OCI-LY1 (cell line): Measurements from ENCODE around the gene NELL1.

Experiments used
- CTCF ChIP-seq: fragments of 200-600 bp; sonication (generic), shearing (Covaris generic); IDR thresholded peaks from 2 replicates; pipeline ENCODE4 v1.5.1; 2017; ENCODE audit warnings: mild to moderate bottlenecking, antibody characterized with exemption, low read length, moderate library complexity, mixed read lengths
- EZH2 ChIP-seq: fragments of 200-600 bp; sonication (generic), shearing (Covaris generic); IDR thresholded peaks from 2 replicates; pipeline ENCODE4 v1.8.0; 2017; ENCODE audit warnings: borderline replicate concordance, mixed run types, mild to moderate bottlenecking, antibody characterized with exemption, low read length, moderate library complexity, mixed read lengths

GRCh38 chr11:21198498-21198897 lies 529.1 kb downstream of the NELL1 start:
- TF ChIP-seq EZH2 (no peak), CTCF (no peak)
